H9 (cell line): Measurements from ENCODE around the gene UBA1. TPM values are rescaled to one million over a fixed set of nuclear protein-coding genes. Genes with fewer than 3 reads are reported as not detected.

Source experiments
- DNase-seq: peaks from one replicate; pipeline ENCODE4 v3.0.0-alpha.2; 2017
- H2AFZ ChIP-seq: one replicate; pipeline ENCODE4 v1.6.1; 2013; ENCODE audit warnings: mild to moderate bottlenecking, low read length, control low read depth, moderate library complexity
- H2AK5ac ChIP-seq: 2 replicates; pipeline ENCODE4 v1.6.1; 2013; ENCODE audit warnings: low read length, control low read depth, mixed read lengths; ENCODE audit not compliant: insufficient read length
- H2BK120ac ChIP-seq: one replicate; pipeline ENCODE4 v1.6.1; 2013; ENCODE audit warnings: low read depth, mild to moderate bottlenecking, low read length, control low read depth, inconsistent platforms; ENCODE audit not compliant: poor library complexity, severe bottlenecking
- H2BK12ac ChIP-seq: 2 replicates; pipeline ENCODE4 v1.6.1; 2013; ENCODE audit warnings: low read length, control low read depth, mixed read lengths, low read depth; ENCODE audit not compliant: insufficient read length
- H2BK15ac ChIP-seq: 2 replicates; pipeline ENCODE4 v1.6.1; 2013; ENCODE audit warnings: low read depth, low read length, control low read depth
- H2BK20ac ChIP-seq: one replicate; pipeline ENCODE4 v1.6.1; 2013; ENCODE audit warnings: low read depth, mild to moderate bottlenecking, low read length, control low read depth, inconsistent platforms; ENCODE audit not compliant: poor library complexity, severe bottlenecking
- H2BK5ac ChIP-seq: 2 replicates; pipeline ENCODE4 v1.6.1; 2013; ENCODE audit warnings: low read length, control low read depth, mixed read lengths; ENCODE audit not compliant: insufficient read length
- H3K14ac ChIP-seq: 2 replicates; pipeline ENCODE4 v1.6.1; 2013; ENCODE audit warnings: low read length, control low read depth; ENCODE audit not compliant: insufficient read depth
- H3K18ac ChIP-seq: 2 replicates; pipeline ENCODE4 v1.6.1; 2013; ENCODE audit warnings: low read depth, mild to moderate bottlenecking, mixed read lengths, low read length, control low read depth; ENCODE audit not compliant: insufficient read length
- H3K23ac ChIP-seq: 2 replicates; pipeline ENCODE4 v1.6.1; 2013; ENCODE audit warnings: low read length, control low read depth, mixed read lengths, low read depth; ENCODE audit not compliant: insufficient read length
- H3K23me2 ChIP-seq: 2 replicates; pipeline ENCODE4 v1.6.1; 2013; ENCODE audit warnings: low read depth, mild to moderate bottlenecking, mixed read lengths, low read length, control low read depth; ENCODE audit not compliant: insufficient read length, poor library complexity, severe bottlenecking
- H3K27ac ChIP-seq: 2 replicates; pipeline ENCODE4 v1.5.1; 2013; ENCODE audit warnings: low read length, control low read depth, mixed read lengths, low read depth; ENCODE audit not compliant: insufficient read length
- H3K27me3 ChIP-seq: 2 replicates; pipeline ENCODE4 v1.6.1; 2013; ENCODE audit warnings: low read length, control low read depth, inconsistent platforms; ENCODE audit not compliant: insufficient read depth
- H3K4ac ChIP-seq: 2 replicates; pipeline ENCODE4 v1.6.1; 2013; ENCODE audit warnings: low read depth, mild to moderate bottlenecking, control low read depth, inconsistent platforms, low read length, moderate library complexity
- H3K4me1 ChIP-seq: 2 replicates; pipeline ENCODE4 v1.6.1; 2013; ENCODE audit warnings: low read length, control low read depth, inconsistent platforms; ENCODE audit not compliant: insufficient read depth
- H3K4me2 ChIP-seq: 2 replicates; pipeline ENCODE4 v1.6.1; 2013; ENCODE audit warnings: low read length, control low read depth, mixed read lengths; ENCODE audit not compliant: insufficient read length, insufficient read depth
- H3K56ac ChIP-seq: 2 replicates; pipeline ENCODE4 v1.6.1; 2013; ENCODE audit warnings: low read depth, mild to moderate bottlenecking, mixed read lengths, low read length, control low read depth; ENCODE audit not compliant: insufficient read length
- H3K79me1 ChIP-seq: 2 replicates; pipeline ENCODE4 v1.6.1; 2013; ENCODE audit warnings: low read depth, mild to moderate bottlenecking, moderate library complexity, low read length, control low read depth, inconsistent platforms; ENCODE audit not compliant: insufficient read depth, poor library complexity, severe bottlenecking
- H3K79me2 ChIP-seq: 2 replicates; pipeline ENCODE4 v1.6.1; 2013; ENCODE audit warnings: low read length, control low read depth, inconsistent platforms; ENCODE audit not compliant: insufficient read depth
- H3K9ac ChIP-seq: 2 replicates; pipeline ENCODE4 v1.6.1; 2013; ENCODE audit warnings: low read length, control low read depth, mixed read lengths; ENCODE audit not compliant: insufficient read length; ENCODE audit errors: extremely low read depth
- H3K9me3 ChIP-seq: one replicate; pipeline ENCODE4 v1.6.1; 2013; ENCODE audit warnings: low read depth, low read length, inconsistent platforms; ENCODE audit not compliant: control insufficient read depth
- H3T11ph ChIP-seq: one replicate; pipeline ENCODE4 v1.6.1; 2013; ENCODE audit warnings: mild to moderate bottlenecking, low read length, control low read depth, inconsistent platforms
- H4K20me1 ChIP-seq: one replicate; pipeline ENCODE4 v1.6.1; 2013; ENCODE audit not compliant: control insufficient read depth, insufficient read length, insufficient read depth
- H4K5ac ChIP-seq: 2 replicates; pipeline ENCODE4 v1.6.1; 2013; ENCODE audit warnings: low read depth, mild to moderate bottlenecking, mixed read lengths, low read length, control low read depth; ENCODE audit not compliant: insufficient read length
- H4K8ac ChIP-seq: replicated peaks from 2 replicates; pipeline ENCODE4 v1.6.1; 2013; ENCODE audit warnings: low read length, control low read depth, mixed read lengths, low read depth; ENCODE audit not compliant: insufficient read length
- H4K91ac ChIP-seq: 2 replicates; pipeline ENCODE4 v1.6.1; 2013; ENCODE audit warnings: low read depth, mild to moderate bottlenecking, moderate library complexity, mixed read lengths, low read length, control low read depth; ENCODE audit not compliant: insufficient read length
- H3K27ac Mint-ChIP-seq, 3 experiments: 2 replicates in 2 of 3; 3 replicates in 1 of 3; pipeline ENCODE4 v1.8.0; 2020 to 2021; ENCODE audit warnings: mixed read lengths in 3 of 3, mild to moderate bottlenecking in 1 of 3, moderate library complexity in 1 of 3
- H3K27me3 Mint-ChIP-seq: 2 replicates; pipeline ENCODE4 v1.8.0; 2021; ENCODE audit warnings: low read depth, mild to moderate bottlenecking, moderate library complexity, mixed read lengths
- H3K36me3 Mint-ChIP-seq, 3 experiments: 2 replicates in 2 of 3; 3 replicates in 1 of 3; pipeline ENCODE4 v1.8.0; 2020 to 2021; ENCODE audit warnings: low read depth in 3 of 3, mixed read lengths in 3 of 3; ENCODE audit not compliant: insufficient read depth in 1 of 3
- H3K4me1 Mint-ChIP-seq, 2 experiments: 2 replicates each; pipeline ENCODE4 v1.8.0; 2020; ENCODE audit warnings: mixed read lengths in 2 of 2
- H3K4me3 Mint-ChIP-seq, 2 experiments: 2 replicates in 1 of 2; 3 replicates in 1 of 2; pipeline ENCODE4 v1.8.0; 2020 to 2021; ENCODE audit warnings: mild to moderate bottlenecking in 2 of 2, mixed read lengths in 2 of 2, moderate library complexity in 1 of 2
- H3K9me3 Mint-ChIP-seq, 2 experiments: 2 replicates in 1 of 2; 3 replicates in 1 of 2; pipeline ENCODE4 v1.8.0; 2020; ENCODE audit warnings: mild to moderate bottlenecking in 2 of 2, mixed read lengths in 2 of 2, moderate library complexity in 1 of 2
- WGBS: extraction: QIAGEN DNeasy Blood & Tissue Kit; methylation state at CpG from one replicate; pipeline ENCODE4 v1.1.7; 2013; ENCODE audit warnings: missing lambda C conversion rate, low lambda C conversion rate, mixed read lengths; ENCODE audit not compliant: insufficient read length; ENCODE audit errors: extremely low coverage; 5-methylcytosine and 5-hydroxymethylcytosine counted together
- total RNA-seq: library from RNA; stranded (reverse); gene quantifications from 2 replicates; pipeline ENCODE4 v1.2.1, GENCODE V29; 2021
- TF ChIP-seq, protein P1 (sequence below): fragments of 200-600 bp; sonication (generic); conservative IDR thresholded peaks from 3 replicates; pipeline ENCODE4 v1.8.0; 2021; ENCODE audit warnings: antibody characterized with exemption, mild to moderate bottlenecking

The UBA1 gene
- total RNA-seq, 1 experiment from 2014 or later, result 427 TPM

DNA sequence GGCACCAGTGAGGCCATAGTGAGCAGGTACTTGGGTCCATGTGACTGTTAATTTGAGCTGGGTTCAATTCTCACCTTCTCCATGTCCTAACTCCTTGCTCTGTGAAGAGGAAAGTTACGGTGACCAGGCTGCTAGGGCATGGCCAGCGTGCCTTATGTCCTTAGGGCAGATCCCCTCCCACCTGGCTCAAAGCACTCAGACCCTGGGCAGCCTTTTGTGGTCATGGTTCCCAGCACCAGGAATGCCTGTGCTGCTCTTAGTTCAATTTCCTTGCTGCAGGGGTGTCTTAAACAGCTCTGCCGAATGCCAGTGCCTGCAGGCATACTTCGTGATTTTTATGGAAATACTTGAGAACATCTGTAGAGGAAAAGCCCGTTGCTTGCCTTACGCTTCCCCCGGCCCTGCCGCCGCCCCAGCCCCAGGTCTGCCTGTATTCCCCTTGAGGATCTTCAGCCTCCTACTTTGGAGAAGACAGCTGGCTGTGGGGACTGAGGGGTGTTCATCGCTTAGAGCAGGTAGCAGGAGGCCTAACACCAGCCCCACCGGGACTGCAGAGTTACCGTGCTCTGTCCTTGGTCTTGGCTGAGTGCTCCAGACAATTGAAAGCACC lies 21.8 kb downstream of the UBA1 start:
- Histone ChIP-seq H3T11ph (no peak overlapping the region), H3K4ac (no peak overlapping the region), H3K4me2 (no peak overlapping the region), H2BK12ac (no peak overlapping the region), H3K23me2 (peaks cover 14% of the 10 kb centered on the region), H3K9ac (no peak overlapping the region), H4K5ac (no peak overlapping the region), H3K79me1 (no peaks in the 10 kb centered on the region), H3K23ac (no peak overlapping the region), H3K27me3 (no peaks in the 10 kb centered on the region), H4K91ac (no peak overlapping the region), H2AFZ (no peak overlapping the region), H3K56ac (no peak overlapping the region), H3K9me3 (no peaks in the 10 kb centered on the region), H4K20me1 (no peaks in the 10 kb centered on the region), H2BK15ac (no peak overlapping the region), H2BK120ac (no peak overlapping the region), H3K27ac (no peak overlapping the region), H2AK5ac (no peak overlapping the region), H4K8ac (no peak overlapping the region), H2BK5ac (no peak overlapping the region), H3K14ac (no peak overlapping the region), H3K79me2 (peaks cover 13% of the 10 kb centered on the region; the same call in 1 of the 2 replicates), H3K18ac (no peak overlapping the region), H2BK20ac (no peak overlapping the region), H3K4me1 (peaks cover 5% of the 10 kb centered on the region; the same call in 1 of the 2 replicates)
- Mint-ChIP-seq H3K27me3 (no peaks in the 10 kb centered on the region; the same call in 1 of the 2 replicates), H3K36me3 (peaks cover 55 to 71% (median 71%) of the 10 kb centered on the region in 3 experiments), H3K27ac (peak overlapping the region in 2 of 3 experiments; percentile 15 to 95; a peak in 2 of 7 replicates), H3K4me3 (no peak overlapping the region; a peak in 1 of 5 replicates), H3K9me3 (peaks cover 0 to 2% of the 10 kb centered on the region in 2 experiments; a peak in 2 of 5 replicates), H3K4me1 (peaks cover 30 to 32% of the 10 kb centered on the region in 2 experiments)
- no peak for DNase-seq
- TF ChIP-seq, protein P1, sequence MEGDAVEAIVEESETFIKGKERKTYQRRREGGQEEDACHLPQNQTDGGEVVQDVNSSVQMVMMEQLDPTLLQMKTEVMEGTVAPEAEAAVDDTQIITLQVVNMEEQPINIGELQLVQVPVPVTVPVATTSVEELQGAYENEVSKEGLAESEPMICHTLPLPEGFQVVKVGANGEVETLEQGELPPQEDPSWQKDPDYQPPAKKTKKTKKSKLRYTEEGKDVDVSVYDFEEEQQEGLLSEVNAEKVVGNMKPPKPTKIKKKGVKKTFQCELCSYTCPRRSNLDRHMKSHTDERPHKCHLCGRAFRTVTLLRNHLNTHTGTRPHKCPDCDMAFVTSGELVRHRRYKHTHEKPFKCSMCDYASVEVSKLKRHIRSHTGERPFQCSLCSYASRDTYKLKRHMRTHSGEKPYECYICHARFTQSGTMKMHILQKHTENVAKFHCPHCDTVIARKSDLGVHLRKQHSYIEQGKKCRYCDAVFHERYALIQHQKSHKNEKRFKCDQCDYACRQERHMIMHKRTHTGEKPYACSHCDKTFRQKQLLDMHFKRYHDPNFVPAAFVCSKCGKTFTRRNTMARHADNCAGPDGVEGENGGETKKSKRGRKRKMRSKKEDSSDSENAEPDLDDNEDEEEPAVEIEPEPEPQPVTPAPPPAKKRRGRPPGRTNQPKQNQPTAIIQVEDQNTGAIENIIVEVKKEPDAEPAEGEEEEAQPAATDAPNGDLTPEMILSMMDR, result no peak
- no CpG with 5 or more reads among the region's 12 CpGs for WGBS
